Right atrium auricular region (tissue), 2 donors: ENCODE measurements around the gene GAST. TPM values are rescaled to one million over a fixed set of nuclear protein-coding genes. Genes with fewer than 3 reads are reported as not detected.

Experiments used
- DNase-seq: peaks from one replicate; pipeline ENCODE4 v3.0.0-alpha.2; 2019; ENCODE audit warnings: low spot score
- H3K27ac ChIP-seq, 2 donors: fragments of 200-600 bp; sonication (generic); 1 replicate in 1 of 2; 2 replicates in 1 of 2; pipeline ENCODE4 v1.5.1; 2016 to 2019
- H3K27me3 ChIP-seq, 2 donors: fragments of 200-600 bp; sonication (generic); one replicate each; pipeline versions ENCODE4 v1.5.1 to v1.6.0; 2017 to 2019
- H3K36me3 ChIP-seq: fragments of 200-600 bp; sonication (generic); one replicate; pipeline ENCODE4 v1.5.1; 2016
- H3K4me1 ChIP-seq, 2 donors: fragments of 200-600 bp; sonication (generic); one replicate each; pipeline versions ENCODE4 v1.5.1 to v1.6.0; 2017 to 2019
- H3K4me3 ChIP-seq, 2 donors: fragments of 200-600 bp; sonication (generic); 1 replicate in 1 of 2; 2 replicates in 1 of 2; pipeline ENCODE4 v1.5.1; 2017 to 2019; ENCODE audit warnings: mild to moderate bottlenecking in 1 of 2, moderate library complexity in 1 of 2
- H3K9me3 ChIP-seq, 2 donors: fragments of 200-600 bp; sonication (generic); one replicate each; pipeline ENCODE4 v1.5.1; 2019
- total RNA-seq, 2 donors: library from RNA; depleted of rRNA; stranded (reverse); fragments of >200 nt; gene quantifications; one replicate each; pipeline ENCODE4 v1.1.0, GENCODE V29; 2016
- TF ChIP-seq, protein P1 (sequence below), 2 donors: fragments of 200-600 bp; sonication (generic); IDR thresholded peaks; one replicate each; pipeline ENCODE4 v1.5.1; 2019; ENCODE audit warnings: antibody characterized with exemption in 2 of 2

GAST gene
- total RNA-seq, 2 donors from 2014 or later, result not detected

DNA sequence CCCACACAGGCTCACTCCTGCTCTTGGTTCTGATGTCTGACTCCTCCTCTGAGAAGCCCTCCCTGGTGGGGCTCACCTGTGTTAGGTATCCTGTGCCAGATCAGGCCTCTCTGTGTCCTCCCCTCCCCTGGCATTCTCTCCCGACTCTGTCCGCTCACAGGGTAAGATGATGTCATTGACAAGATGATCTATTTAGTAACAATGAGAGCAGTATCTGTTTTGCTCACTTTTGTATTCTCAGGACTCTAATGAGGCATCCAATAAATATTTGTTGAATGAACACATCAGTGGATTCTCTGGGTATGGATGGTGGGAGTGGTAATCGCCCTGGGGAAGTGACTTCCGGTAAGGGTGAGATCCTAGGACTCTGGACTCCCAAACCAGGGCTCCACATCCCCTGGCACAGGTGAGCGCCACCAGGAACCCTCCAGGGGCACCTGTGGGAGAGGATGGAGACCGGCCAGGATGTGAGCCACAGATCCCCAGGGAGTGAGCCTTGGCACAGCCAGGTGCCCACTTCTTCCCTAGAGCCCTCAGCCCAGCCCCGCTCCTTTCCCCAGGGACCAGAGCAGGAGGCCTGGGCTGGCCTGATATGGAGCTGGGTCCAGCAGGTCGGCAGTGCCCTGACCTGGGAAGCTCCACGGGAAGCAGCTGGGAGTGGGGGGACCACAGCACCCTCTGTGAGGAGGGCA lies 27.7 kb downstream of the GAST start:
- Histone ChIP-seq H3K4me3 (no peak overlapping the region), H3K4me1 (peaks cover 0 to 9% of the 10 kb centered on the region in 2 donors), H3K27ac (no peak overlapping the region), H3K36me3 (no peaks in the 10 kb centered on the region), H3K27me3 (peaks cover 0 to 9% of the 10 kb centered on the region in 2 donors), H3K9me3 (no peaks in the 10 kb centered on the region)
- DNase-seq, result no peak
- TF ChIP-seq, protein P1, sequence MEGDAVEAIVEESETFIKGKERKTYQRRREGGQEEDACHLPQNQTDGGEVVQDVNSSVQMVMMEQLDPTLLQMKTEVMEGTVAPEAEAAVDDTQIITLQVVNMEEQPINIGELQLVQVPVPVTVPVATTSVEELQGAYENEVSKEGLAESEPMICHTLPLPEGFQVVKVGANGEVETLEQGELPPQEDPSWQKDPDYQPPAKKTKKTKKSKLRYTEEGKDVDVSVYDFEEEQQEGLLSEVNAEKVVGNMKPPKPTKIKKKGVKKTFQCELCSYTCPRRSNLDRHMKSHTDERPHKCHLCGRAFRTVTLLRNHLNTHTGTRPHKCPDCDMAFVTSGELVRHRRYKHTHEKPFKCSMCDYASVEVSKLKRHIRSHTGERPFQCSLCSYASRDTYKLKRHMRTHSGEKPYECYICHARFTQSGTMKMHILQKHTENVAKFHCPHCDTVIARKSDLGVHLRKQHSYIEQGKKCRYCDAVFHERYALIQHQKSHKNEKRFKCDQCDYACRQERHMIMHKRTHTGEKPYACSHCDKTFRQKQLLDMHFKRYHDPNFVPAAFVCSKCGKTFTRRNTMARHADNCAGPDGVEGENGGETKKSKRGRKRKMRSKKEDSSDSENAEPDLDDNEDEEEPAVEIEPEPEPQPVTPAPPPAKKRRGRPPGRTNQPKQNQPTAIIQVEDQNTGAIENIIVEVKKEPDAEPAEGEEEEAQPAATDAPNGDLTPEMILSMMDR (IDR thresholded peaks at IDR 0.05), result no peak

DNA sequence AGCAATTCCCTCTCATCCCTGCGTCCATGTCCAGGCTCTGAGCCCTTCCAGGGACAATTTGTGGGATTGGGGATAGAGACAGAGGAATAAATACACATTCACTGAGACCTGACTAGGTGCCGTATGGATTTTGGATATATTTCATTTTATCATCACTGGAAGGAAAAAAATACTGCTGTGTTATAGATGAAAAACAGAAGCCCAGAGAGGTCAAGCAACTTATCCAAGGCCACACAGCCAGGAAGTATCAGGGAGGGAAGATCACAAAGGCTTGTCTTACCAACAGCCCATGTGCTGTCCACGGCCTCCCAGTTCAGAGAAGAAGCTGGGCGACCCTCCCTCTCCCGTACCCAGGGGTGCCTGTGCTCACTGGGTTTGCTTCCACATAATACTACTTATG lies 28.4 kb downstream of the GAST start:
- peaks cover 0 to 2% of the 10 kb centered on the region in 2 donors for H3K27me3 ChIP-seq
- peaks cover 0 to 3% of the 10 kb centered on the region in 2 donors for H3K4me1 ChIP-seq
- no peak for DNase-seq
- TF ChIP-seq, protein P1 (IDR thresholded peaks at IDR 0.05), result no peak
- H3K9me3 ChIP-seq, result no peaks in the 10 kb centered on the region
- H3K36me3 ChIP-seq, result no peaks in the 10 kb centered on the region
- H3K4me3 ChIP-seq, result no peak overlapping the region
- H3K27ac ChIP-seq, result no peak overlapping the region

DNA sequence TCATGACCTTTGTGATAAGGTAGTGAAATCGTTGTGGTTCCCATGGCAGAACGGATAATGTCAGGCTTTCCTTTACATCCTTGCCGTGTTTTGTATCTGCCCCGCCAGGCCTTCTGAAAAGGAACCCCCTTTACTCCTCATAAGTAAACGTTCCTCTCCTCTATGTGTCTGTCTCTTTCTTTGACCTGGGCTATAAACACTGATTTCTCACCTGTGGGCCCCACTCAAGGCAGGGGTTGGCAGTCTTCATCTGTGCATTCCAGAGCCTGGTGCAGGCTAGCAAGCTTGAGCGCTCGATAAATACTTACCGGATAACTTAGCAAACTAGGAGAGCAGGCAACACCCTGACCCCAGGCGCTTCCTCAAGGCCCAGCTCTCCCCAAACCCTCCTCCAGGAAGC lies 29.6 kb downstream of the GAST start:
- Histone ChIP-seq H3K9me3 (no peaks in the 10 kb centered on the region), H3K27ac (no peak overlapping the region), H3K27me3 (no peaks in the 10 kb centered on the region), H3K36me3 (no peaks in the 10 kb centered on the region), H3K4me3 (no peak overlapping the region), H3K4me1 (peaks cover 0 to 3% of the 10 kb centered on the region in 2 donors)
- no peak for DNase-seq
- TF ChIP-seq, protein P1 (IDR thresholded peaks at IDR 0.05), result no peak

DNA sequence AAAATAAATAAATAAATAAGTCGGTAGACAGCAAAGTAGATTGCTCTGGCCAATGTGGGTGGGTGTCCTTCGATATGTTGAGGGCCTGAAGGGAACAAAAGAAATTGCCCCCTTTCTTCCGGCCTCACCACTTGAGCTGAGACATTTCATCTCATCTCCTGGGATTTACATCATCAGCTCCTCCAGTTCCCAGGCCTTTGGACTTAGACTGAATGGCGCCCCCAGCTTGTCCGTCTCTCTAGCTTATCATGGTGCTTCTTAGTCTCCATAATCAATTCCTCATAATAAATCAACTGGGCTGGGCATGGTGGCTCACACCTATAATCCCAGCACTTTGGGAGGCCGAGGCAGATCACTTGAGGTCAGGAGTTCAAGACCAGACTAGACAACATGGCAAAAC lies 36.1 kb downstream of the GAST start:
- H3K4me1 ChIP-seq, result peaks cover 0 to 5% of the 10 kb centered on the region in 2 donors
- TF ChIP-seq, protein P1 (IDR thresholded peaks at IDR 0.05), result no peak
- no peak overlapping the region for H3K27ac ChIP-seq
- no peaks in the 10 kb centered on the region for H3K27me3 ChIP-seq
- DNase-seq, result no peak
- H3K9me3 ChIP-seq, result no peaks in the 10 kb centered on the region
- no peaks in the 10 kb centered on the region for H3K36me3 ChIP-seq
- no peak overlapping the region for H3K4me3 ChIP-seq

DNA sequence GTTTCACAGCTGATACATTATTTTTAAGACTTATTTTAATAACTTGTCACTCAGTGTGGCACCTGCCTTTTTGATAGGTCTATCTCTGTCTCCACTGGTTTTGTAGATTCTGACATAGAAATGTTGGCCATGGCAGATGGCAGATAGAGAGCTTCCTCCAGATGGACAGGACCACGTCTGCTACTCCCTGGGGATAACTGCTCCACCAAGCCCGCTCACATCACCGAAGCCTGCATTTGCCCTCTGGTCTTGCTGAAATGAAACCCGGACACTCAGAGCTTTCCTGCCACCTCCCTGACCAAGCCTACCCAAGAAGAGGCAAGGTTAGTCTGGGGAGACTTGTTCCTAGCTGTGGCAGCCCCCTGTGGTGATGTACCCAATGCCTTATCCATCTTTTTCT lies 38.7 kb downstream of the GAST start:
- H3K9me3 ChIP-seq, result no peaks in the 10 kb centered on the region
- H3K36me3 ChIP-seq, result peaks cover 18% of the 10 kb centered on the region
- TF ChIP-seq, protein P1 (IDR thresholded peaks at IDR 0.05), result no peak
- H3K27me3 ChIP-seq, result no peaks in the 10 kb centered on the region
- no peak for DNase-seq
- H3K4me1 ChIP-seq, result peaks cover 0 to 5% of the 10 kb centered on the region in 2 donors
- no peak overlapping the region for H3K27ac ChIP-seq
- no peak overlapping the region for H3K4me3 ChIP-seq

DNA sequence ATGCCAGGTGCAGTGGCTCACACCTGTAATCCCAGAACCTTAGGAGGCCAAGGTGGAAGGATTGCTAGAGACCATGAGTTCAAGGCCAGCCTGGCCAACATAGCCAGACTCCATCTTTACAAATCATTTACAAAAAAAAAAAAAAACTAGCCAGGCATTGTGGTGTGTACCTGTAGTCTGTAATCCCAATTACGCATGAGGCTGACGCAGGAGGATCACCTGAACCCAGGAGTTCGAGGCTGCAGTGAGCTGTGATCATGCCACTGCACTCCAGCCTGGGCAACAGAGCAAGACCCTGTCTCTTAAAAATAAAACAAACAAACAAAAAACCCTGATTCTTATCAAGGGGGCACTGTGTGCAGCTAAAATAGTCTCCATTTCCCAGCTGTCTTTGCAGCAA lies 39.2 kb downstream of the GAST start:
- H3K36me3 ChIP-seq, result peaks cover 22% of the 10 kb centered on the region
- H3K27ac ChIP-seq, result no peak overlapping the region
- no peak for DNase-seq
- peaks cover 0 to 5% of the 10 kb centered on the region in 2 donors for H3K4me1 ChIP-seq
- no peak overlapping the region for H3K4me3 ChIP-seq
- TF ChIP-seq, protein P1 (IDR thresholded peaks at IDR 0.05), result no peak
- no peaks in the 10 kb centered on the region for H3K27me3 ChIP-seq
- H3K9me3 ChIP-seq, result no peaks in the 10 kb centered on the region
